WTC11 (cell line): ENCODE data around the gene VASN. TPM values are rescaled to one million over a fixed set of nuclear protein-coding genes. Genes with fewer than 3 reads are reported as not detected.

ENCODE experiments used
- ATAC-seq: fragments of 200-7000 bp; cut with Tn5 transposase; 2 replicates; pipeline ENCODE4 v1.10.0; 2021; ENCODE audit warnings: mild to moderate bottlenecking, moderate library complexity
- CTCF ChIA-PET: fragments of 300-600 bp; sonication (Branson Sonifier 250); formaldehyde crosslinking; loops from one replicate; lab custom pipeline; 2021; ENCODE audit warnings: antibody characterized with exemption; lab: Charles Lee
- POLR2A ChIA-PET: fragments of 350-600 bp; sonication (Branson Sonifier 250); formaldehyde crosslinking; loops from one replicate; lab custom pipeline; 2021; ENCODE audit warnings: antibody characterized with exemption; lab: Charles Lee
- DNase-seq: peaks from one replicate; pipeline ENCODE4 v3.0.0; 2021; ENCODE audit warnings: low spot score
- H3K27ac Mint-ChIP-seq: 2 replicates; pipeline ENCODE4 v1.8.0; 2021; ENCODE audit warnings: mixed read lengths
- H3K27me3 Mint-ChIP-seq: 2 replicates; pipeline ENCODE4 v1.8.0; 2021; ENCODE audit warnings: low read depth, mild to moderate bottlenecking, moderate library complexity, mixed read lengths
- H3K36me3 Mint-ChIP-seq: 2 replicates; pipeline ENCODE4 v1.8.0; 2021; ENCODE audit warnings: mixed read lengths
- H3K4me1 Mint-ChIP-seq: 2 replicates; pipeline ENCODE4 v1.8.0; 2022; ENCODE audit warnings: mixed read lengths
- H3K4me3 Mint-ChIP-seq: 2 replicates; pipeline ENCODE4 v1.8.0; 2021; ENCODE audit warnings: mild to moderate bottlenecking, moderate library complexity, mixed read lengths
- H3K9me3 Mint-ChIP-seq: 2 replicates; pipeline ENCODE4 v1.8.0; 2021; ENCODE audit warnings: mixed read lengths
- AR ChIP-seq: fragments of 250-450 bp; sonication (Bioruptor Pico); IDR thresholded peaks from 2 replicates; pipeline ENCODE4 v1.9.0; 2021; ENCODE audit warnings: mild to moderate bottlenecking
- ESRRA ChIP-seq: sonication (generic); formaldehyde crosslinking; IDR thresholded peaks from 2 replicates; pipeline ENCODE4 v1.8.1; 2022; ENCODE audit warnings: mild to moderate bottlenecking, missing genetic modification reagents, borderline replicate concordance
- GABPB1 ChIP-seq: sonication (generic); formaldehyde crosslinking; IDR thresholded peaks from 2 replicates; pipeline ENCODE4 v1.8.1; 2023; ENCODE audit warnings: mild to moderate bottlenecking, missing genetic modification reagents
- HMGA2 ChIP-seq: fragments of 250-450 bp; sonication (Bioruptor Pico); IDR thresholded peaks from 2 replicates; pipeline ENCODE4 v1.4.0; 2021; ENCODE audit warnings: mild to moderate bottlenecking, moderate library complexity
- NFYB ChIP-seq: sonication (generic); formaldehyde crosslinking; conservative IDR thresholded peaks from 2 replicates; pipeline ENCODE4 v1.8.0; 2022; ENCODE audit warnings: low read depth, missing genetic modification reagents
- OVOL2 ChIP-seq: fragments of 250-450 bp; sonication (Bioruptor Pico); IDR thresholded peaks from 2 replicates; pipeline ENCODE4 v1.9.0; 2021; ENCODE audit warnings: mild to moderate bottlenecking, borderline replicate concordance
- RELA ChIP-seq: sonication (generic); formaldehyde crosslinking; IDR thresholded peaks from 2 replicates; pipeline ENCODE4 v1.8.1; 2022; ENCODE audit warnings: missing genetic modification reagents, mild to moderate bottlenecking, borderline replicate concordance
- RORB ChIP-seq: fragments of 250-450 bp; sonication (Bioruptor Pico); IDR thresholded peaks from 2 replicates; pipeline ENCODE4 v1.9.0; 2021; ENCODE audit warnings: mild to moderate bottlenecking
- TCF7 ChIP-seq: sonication (generic); formaldehyde crosslinking; IDR thresholded peaks from 2 replicates; pipeline ENCODE4 v1.8.0; 2022; ENCODE audit warnings: mild to moderate bottlenecking, low read depth, missing genetic modification reagents, moderate library complexity
- TP53 ChIP-seq: sonication (generic); formaldehyde crosslinking; IDR thresholded peaks from 2 replicates; pipeline ENCODE4 v1.8.1; 2023; ENCODE audit warnings: mild to moderate bottlenecking, missing genetic modification reagents
- USF1 ChIP-seq: sonication (generic); formaldehyde crosslinking; IDR thresholded peaks from 2 replicates; pipeline ENCODE4 v1.8.0; 2022; ENCODE audit warnings: mild to moderate bottlenecking, missing genetic modification reagents
- ZNF121 ChIP-seq: sonication (generic); formaldehyde crosslinking; IDR thresholded peaks from 2 replicates; pipeline ENCODE4 v1.8.0; 2023; ENCODE audit warnings: missing genetic modification reagents
- ZNF219 ChIP-seq: sonication (generic); formaldehyde crosslinking; IDR thresholded peaks from 2 replicates; pipeline ENCODE4 v1.8.0; 2023; ENCODE audit warnings: missing genetic modification reagents, mild to moderate bottlenecking, borderline replicate concordance
- ZNF317 ChIP-seq: sonication (generic); formaldehyde crosslinking; IDR thresholded peaks from 2 replicates; pipeline ENCODE4 v1.8.1; 2023; ENCODE audit warnings: low read depth, mild to moderate bottlenecking, moderate library complexity, missing genetic modification reagents, borderline replicate concordance
- ZNF425 ChIP-seq: fragments of 250-450 bp; sonication (Bioruptor Pico); conservative IDR thresholded peaks from 2 replicates; pipeline ENCODE4 v1.9.0; 2021; ENCODE audit warnings: mild to moderate bottlenecking
- ZNF532 ChIP-seq: fragments of 250-450 bp; sonication (Bioruptor Pico); IDR thresholded peaks from 2 replicates; pipeline ENCODE4 v1.9.0; 2021; ENCODE audit warnings: mild to moderate bottlenecking, borderline replicate concordance
- total RNA-seq: library from RNA; stranded (reverse); gene quantifications from 3 replicates; pipeline ENCODE4 v1.2.3, GENCODE V29; 2021
- TF ChIP-seq, protein P1 (sequence below): sonication (generic); formaldehyde crosslinking; IDR thresholded peaks from 2 replicates; pipeline ENCODE4 v1.8.1; 2023; ENCODE audit warnings: mild to moderate bottlenecking, moderate library complexity, missing genetic modification reagents
- TF ChIP-seq, protein P2 (sequence below): sonication (generic); formaldehyde crosslinking; conservative IDR thresholded peaks from 2 replicates; pipeline ENCODE4 v1.8.1; 2022; ENCODE audit warnings: mild to moderate bottlenecking, missing genetic modification reagents

The VASN gene
- total RNA-seq, 1 experiment from 2014 or later = 8.0 TPM

- TF ChIP-seq ZNF532 (CRISPR knock-in tag) (no peak), RELA (CRISPR knock-in tag) (no peak), ZNF317 (CRISPR knock-in tag) (no peak), ZNF121 (CRISPR knock-in tag) (no peak), ZNF425 (CRISPR knock-in tag) (no peak)
- TF ChIP-seq, protein P1, sequence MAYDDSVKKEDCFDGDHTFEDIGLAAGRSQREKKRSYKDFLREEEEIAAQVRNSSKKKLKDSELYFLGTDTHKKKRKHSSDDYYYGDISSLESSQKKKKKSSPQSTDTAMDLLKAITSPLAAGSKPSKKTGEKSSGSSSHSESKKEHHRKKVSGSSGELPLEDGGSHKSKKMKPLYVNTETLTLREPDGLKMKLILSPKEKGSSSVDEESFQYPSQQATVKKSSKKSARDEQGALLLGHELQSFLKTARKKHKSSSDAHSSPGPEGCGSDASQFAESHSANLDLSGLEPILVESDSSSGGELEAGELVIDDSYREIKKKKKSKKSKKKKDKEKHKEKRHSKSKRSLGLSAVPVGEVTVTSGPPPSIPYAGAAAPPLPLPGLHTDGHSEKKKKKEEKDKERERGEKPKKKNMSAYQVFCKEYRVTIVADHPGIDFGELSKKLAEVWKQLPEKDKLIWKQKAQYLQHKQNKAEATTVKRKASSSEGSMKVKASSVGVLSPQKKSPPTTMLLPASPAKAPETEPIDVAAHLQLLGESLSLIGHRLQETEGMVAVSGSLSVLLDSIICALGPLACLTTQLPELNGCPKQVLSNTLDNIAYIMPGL = no peak
Measured at GRCh38 chr16:4339909-4340308, 31.7 kb upstream of the VASN start (continued).

- DNase-seq (no peak), ATAC-seq (no peak)
- no peaks in the 10 kb centered on the region; the same call in 1 of the 2 replicates for H3K27me3 Mint-ChIP-seq
- no peak overlapping the region for H3K4me3 Mint-ChIP-seq
- no peak overlapping the region for H3K27ac Mint-ChIP-seq
- H3K4me1 Mint-ChIP-seq = no peaks in the 10 kb centered on the region
- H3K9me3 Mint-ChIP-seq = peaks cover 9% of the 10 kb centered on the region
- H3K36me3 Mint-ChIP-seq = peaks cover 21% of the 10 kb centered on the region
- CTCF ChIA-PET = interaction anchor here (0.6 to 6.3 kb wide), 10 partner anchors 10 to 87 kb away, joined by 3 to 44 read pairs (median 6); partner anchors contain the start of gene TFAP4
- POLR2A ChIA-PET = no interaction called here
- TF ChIP-seq NFYB (no peak), OVOL2 (CRISPR knock-in tag) (no peak), USF1 (CRISPR knock-in tag) (no peak), ZNF219 (CRISPR knock-in tag) (no peak), TCF7 (CRISPR knock-in tag) (no peak), RELA (CRISPR knock-in tag) (no peak), TP53 (CRISPR knock-in tag) (no peak), HMGA2 (no peak), RORB (CRISPR knock-in tag) (no peak), GABPB1 (no peak), AR (CRISPR knock-in tag) (no peak), ESRRA (no peak), ZNF425 (CRISPR knock-in tag) (no peak)
- TF ChIP-seq, protein P2, sequence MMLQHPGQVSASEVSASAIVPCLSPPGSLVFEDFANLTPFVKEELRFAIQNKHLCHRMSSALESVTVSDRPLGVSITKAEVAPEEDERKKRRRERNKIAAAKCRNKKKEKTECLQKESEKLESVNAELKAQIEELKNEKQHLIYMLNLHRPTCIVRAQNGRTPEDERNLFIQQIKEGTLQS (CRISPR knock-in tag) = no peak
- TF ChIP-seq, protein P1 = no peak
Measured at GRCh38 chr16:4340443-4340842, 31.2 kb upstream of the VASN start.
